Esophagus muscularis mucosa (tissue), 4 donors: ENCODE data around the gene TRIM14. TPM values are rescaled to one million over a fixed set of nuclear protein-coding genes. Genes with fewer than 3 reads are reported as not detected.
"Not testable (repeated sequence)": the region's sequence is repeated elsewhere in the genome, so short reads cannot be mapped to it uniquely, and the experiment has no call there.

ENCODE experiments used
- DNase-seq: peaks from one replicate; pipeline ENCODE4 v3.0.0-alpha.2; 2017; ENCODE audit errors: extremely low spot score
- H3K27ac ChIP-seq, 4 donors: fragments of 200-600 bp; sonication (generic); replicated peaks in 1 of 4; 1 replicate in 3 of 4; 2 replicates in 1 of 4; pipeline ENCODE4 v1.5.1; 2016 to 2019; ENCODE audit warnings: mild to moderate bottlenecking in 1 of 4
- H3K27me3 ChIP-seq, 4 donors: fragments of 200-600 bp; sonication (generic); one replicate each; pipeline versions ENCODE4 v1.5.1 to v1.6.0; 2016 to 2019
- H3K36me3 ChIP-seq, 4 donors: fragments of 200-600 bp; sonication (generic); one replicate each; pipeline ENCODE4 v1.5.1; 2016 to 2019
- H3K4me1 ChIP-seq, 4 donors: fragments of 200-600 bp; sonication (generic); one replicate each; pipeline ENCODE4 v1.5.1; 2016 to 2019
- H3K4me3 ChIP-seq, 4 donors: fragments of 200-600 bp; sonication (generic); 1 replicate in 2 of 4; 2 replicates in 2 of 4; pipeline ENCODE4 v1.5.1; 2016 to 2019; ENCODE audit warnings: mild to moderate bottlenecking in 4 of 4, moderate library complexity in 1 of 4
- H3K9me3 ChIP-seq, 4 donors: fragments of 200-600 bp; sonication (generic); 1 replicate in 3 of 4; 2 replicates in 1 of 4; pipeline ENCODE4 v1.5.1; 2016 to 2019
- EP300 ChIP-seq: sonication (generic); formaldehyde crosslinking; IDR thresholded peaks from one replicate; pipeline ENCODE4 v1.6.1; 2017; ENCODE audit warnings: antibody characterized with exemption
- POLR2A ChIP-seq: fragments of 450-650 bp; IDR thresholded peaks from one replicate; pipeline ENCODE4 v1.6.1; 2017; ENCODE audit warnings: antibody characterized with exemption, moderate library complexity, mild to moderate bottlenecking, low read depth
- WGBS: methylation state at CpG from one replicate; pipeline ENCODE4 v1.1.5; 2018; 5-methylcytosine and 5-hydroxymethylcytosine counted together
- intact Hi-C: fragments of 100-400 bp; cut with DNase I; formaldehyde crosslinking; loops from one replicate; pipeline ENCODE4 v1.15.1; 2023
- small RNA-seq, 3 donors: library from RNA; depleted of rRNA; stranded (forward); fragments of <200 nt; gene quantifications; one replicate each; pipeline ENCODE3, GENCODE V24; 2016
- total RNA-seq, 4 donors: library from RNA; depleted of rRNA; stranded (reverse); fragments of >200 nt; gene quantifications; one replicate each; pipeline versions ENCODE4 v1.1.0 to v1.2.1, GENCODE V29; 2016
- TF ChIP-seq, protein P1 (sequence below), 3 experiments: fragments of 200-600 bp in 2 of 3; fragments of 450-650 bp in 1 of 3; sonication (generic) in 2 of 3; IDR thresholded peaks; one replicate each; pipeline ENCODE4 v1.5.1; 2017 to 2019; ENCODE audit warnings: antibody characterized with exemption in 3 of 3, mild to moderate bottlenecking in 2 of 3, moderate library complexity in 1 of 3

Gene TRIM14
- total RNA-seq, 4 donors from 2014 or later, result 6.1 to 14.9 (median 11.2) TPM

DNA sequence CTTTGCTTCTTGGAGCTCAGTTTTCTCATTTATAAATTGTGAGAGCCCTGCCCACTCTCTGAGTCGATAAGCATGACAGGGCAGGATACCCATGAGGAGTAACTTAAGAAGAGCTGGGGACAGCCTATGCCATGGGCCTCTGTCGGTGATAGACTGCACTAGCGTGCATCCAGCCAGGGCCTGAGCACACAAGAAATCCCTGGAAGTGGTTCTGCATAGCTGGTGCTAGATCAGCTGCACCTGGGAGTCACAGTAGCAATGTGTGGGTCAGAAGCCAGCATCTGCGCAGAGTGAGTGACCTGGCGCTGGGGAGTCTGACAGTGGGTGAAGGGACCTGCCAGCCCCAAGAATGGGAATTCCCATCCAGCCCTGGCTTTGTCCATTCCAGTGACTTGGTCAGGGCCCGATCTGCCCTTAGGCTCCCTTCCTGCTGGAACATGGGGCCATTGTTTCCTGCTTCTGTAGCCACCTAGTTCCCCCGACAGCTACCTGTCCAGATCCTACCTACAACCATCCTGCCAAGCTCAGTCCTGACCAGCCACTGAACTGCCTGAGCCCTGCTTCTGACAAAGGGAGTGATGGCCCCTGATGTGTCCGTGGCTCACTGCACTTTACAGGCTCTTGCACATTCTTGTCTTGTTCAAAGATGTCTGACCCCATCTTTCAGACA lies 98.4 kb downstream of the TRIM14 start:
- no peak overlapping the region for H3K4me3 ChIP-seq
- no peaks in the 10 kb centered on the region for H3K27me3 ChIP-seq
- H3K9me3 ChIP-seq, result no peaks in the 10 kb centered on the region
- intact Hi-C loops, result no loop called here
- WGBS, result 98% methylated on average over 8 of the region's 8 CpGs
- no peak for DNase-seq
- H3K4me1 ChIP-seq, result peaks cover 0 to 17% (median 0%) of the 10 kb centered on the region in 4 donors
- TF ChIP-seq, protein P1, sequence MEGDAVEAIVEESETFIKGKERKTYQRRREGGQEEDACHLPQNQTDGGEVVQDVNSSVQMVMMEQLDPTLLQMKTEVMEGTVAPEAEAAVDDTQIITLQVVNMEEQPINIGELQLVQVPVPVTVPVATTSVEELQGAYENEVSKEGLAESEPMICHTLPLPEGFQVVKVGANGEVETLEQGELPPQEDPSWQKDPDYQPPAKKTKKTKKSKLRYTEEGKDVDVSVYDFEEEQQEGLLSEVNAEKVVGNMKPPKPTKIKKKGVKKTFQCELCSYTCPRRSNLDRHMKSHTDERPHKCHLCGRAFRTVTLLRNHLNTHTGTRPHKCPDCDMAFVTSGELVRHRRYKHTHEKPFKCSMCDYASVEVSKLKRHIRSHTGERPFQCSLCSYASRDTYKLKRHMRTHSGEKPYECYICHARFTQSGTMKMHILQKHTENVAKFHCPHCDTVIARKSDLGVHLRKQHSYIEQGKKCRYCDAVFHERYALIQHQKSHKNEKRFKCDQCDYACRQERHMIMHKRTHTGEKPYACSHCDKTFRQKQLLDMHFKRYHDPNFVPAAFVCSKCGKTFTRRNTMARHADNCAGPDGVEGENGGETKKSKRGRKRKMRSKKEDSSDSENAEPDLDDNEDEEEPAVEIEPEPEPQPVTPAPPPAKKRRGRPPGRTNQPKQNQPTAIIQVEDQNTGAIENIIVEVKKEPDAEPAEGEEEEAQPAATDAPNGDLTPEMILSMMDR (IDR thresholded peaks at IDR 0.05), result no peak
- TF ChIP-seq EP300 (no peak), POLR2A (no peak)
- H3K36me3 ChIP-seq, result peaks cover 21 to 61% (median 43%) of the 10 kb centered on the region in 4 donors
- no peak overlapping the region for H3K27ac ChIP-seq

DNA sequence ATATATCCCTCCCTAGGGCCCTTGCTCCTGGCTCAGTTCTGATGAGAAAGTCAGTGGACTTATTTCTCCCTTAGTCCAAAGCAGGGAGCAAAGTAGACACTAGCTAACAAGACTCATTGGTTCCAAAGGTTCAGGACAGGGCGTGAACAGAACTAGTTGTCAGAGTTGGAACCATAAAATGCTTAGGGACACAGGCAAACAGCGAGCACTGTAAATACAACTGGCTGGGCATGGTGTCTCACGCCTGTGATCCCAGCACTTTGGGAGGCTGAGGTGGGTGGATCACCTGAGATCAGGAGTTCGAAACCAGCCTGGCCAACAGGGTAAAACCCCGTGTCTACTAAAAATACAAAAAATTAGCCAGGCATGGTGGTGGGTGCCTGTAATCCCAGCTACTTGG lies 99.2 kb downstream of the TRIM14 start:
- H3K4me3 ChIP-seq, DNase-seq, H3K9me3 ChIP-seq, H3K27me3 ChIP-seq, H3K27ac ChIP-seq, intact Hi-C loops: not testable (repeated sequence)
- H3K36me3 ChIP-seq, result peaks cover 27 to 69% (median 50%) of the 10 kb centered on the region in 4 donors
- H3K4me1 ChIP-seq, result peaks cover 0 to 17% (median 0%) of the 10 kb centered on the region in 4 donors
- 89% methylated on average over 5 of the region's 5 CpGs for WGBS

Small RNA genes within 50 kb of the gene (small RNA-seq; reads per million reads assigned to genes)
- gene RF00017 (0 reads per million in 3 donors), gene RNU6-918P (0 reads per million in 3 donors)

Other genes with a start within 250 kb of the TRIM14 start
- gene TRMO, start 196.7 kb downstream of the TRIM14 start, total RNA-seq, result 10 to 100 TPM; 16.6 to 22.7 (median 18.8) TPM
- 1 to 10 TPM in 1 of 4 donors, not detected in 3; 1.2 TPM for gene HEMGN, start 181.1 kb downstream of the TRIM14 start, total RNA-seq
- 10 to 100 TPM; 30.2 to 52.7 (median 39.9) TPM for gene ANP32B, start 135.9 kb downstream of the TRIM14 start, total RNA-seq
- 10 to 100 TPM; 25.3 to 54.7 (median 37.3) TPM for gene NANS, start 62.5 kb downstream of the TRIM14 start, total RNA-seq
- 1 to 10 TPM in 3 of 4 donors, under 1 TPM in 1; 0.42 to 2.7 (median 1.9) TPM for gene CORO2A, start 73.4 kb upstream of the TRIM14 start, total RNA-seq
- gene TBC1D2, start 136.4 kb upstream of the TRIM14 start, total RNA-seq, result 10 to 100 TPM in 1 of 4 donors, 1 to 10 TPM in 3; 5.0 to 12.4 (median 7.3) TPM